GM21367 (cell line): ENCODE measurements around the gene PITX2.

Source experiments
- ATAC-seq: cut with Tn5 transposase; IDR thresholded peaks from one replicate; pipeline ENCODE4 v1.9.1; 2021; ENCODE audit not compliant: unreplicated experiment

Gene PITX2

DNA sequence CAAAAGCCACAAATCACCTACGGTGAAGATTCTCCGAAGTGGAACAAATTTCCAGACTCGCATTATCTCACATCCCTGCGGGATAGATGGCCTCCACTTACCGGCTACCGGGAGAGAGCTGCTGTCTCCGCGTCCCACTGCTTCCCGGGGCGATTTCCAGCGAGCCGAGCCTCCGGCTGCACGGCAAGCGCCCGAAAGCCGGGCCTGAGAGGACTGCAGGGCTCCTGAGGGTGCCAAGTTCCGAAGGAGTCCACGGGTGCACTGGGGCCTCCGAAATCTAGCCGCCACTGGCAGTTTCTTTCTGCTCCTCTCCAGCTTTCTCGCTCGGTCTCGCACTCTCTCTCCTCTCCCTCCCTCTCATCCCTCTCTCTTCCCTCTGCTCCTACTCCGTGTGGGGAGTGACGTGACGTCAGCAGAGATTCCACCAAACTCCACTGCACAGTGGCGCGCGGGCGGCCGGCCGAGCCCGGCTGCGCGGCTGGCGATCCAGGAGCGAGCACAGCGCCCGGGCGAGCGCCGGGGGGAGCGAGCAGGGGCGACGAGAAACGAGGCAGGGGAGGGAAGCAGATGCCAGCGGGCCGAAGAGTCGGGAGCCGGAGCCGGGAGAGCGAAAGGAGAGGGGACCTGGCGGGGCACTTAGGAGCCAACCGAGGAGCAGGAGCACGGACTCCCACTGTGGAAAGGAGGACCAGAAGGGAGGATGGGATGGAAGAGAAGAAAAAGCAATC is 14.0 kb upstream of the PITX2 start:
- ATAC-seq, result no peak

DNA sequence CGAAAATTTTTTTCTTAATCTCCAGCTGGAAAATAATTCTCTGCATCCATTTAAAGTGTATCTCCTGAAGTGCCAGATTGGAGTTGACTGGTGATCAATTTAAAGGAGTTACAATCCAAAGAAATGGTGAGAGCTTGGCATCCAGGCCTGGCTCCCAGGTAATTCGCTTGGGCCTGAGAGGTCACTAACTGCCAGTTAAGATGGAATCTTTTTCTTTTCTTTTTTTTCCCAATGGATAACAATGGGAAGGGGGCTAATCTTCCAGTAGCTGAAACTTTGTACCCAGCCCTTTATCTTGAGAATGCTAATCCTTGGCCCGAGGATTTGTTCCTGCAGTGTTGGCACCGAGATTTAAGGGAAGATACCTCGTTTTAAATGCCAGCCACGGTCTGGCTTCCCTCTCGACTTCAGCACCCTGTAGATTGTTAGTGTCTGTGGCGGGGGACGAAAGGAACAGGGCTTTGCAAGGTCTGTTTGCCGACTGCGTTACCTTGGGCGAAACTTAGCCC is 13.3 kb upstream of the PITX2 start:
- ATAC-seq, result no peak

GRCh38 chr4:110635163-110635865 is 12.4 kb upstream of the PITX2 start:
- ATAC-seq, result no peak

DNA sequence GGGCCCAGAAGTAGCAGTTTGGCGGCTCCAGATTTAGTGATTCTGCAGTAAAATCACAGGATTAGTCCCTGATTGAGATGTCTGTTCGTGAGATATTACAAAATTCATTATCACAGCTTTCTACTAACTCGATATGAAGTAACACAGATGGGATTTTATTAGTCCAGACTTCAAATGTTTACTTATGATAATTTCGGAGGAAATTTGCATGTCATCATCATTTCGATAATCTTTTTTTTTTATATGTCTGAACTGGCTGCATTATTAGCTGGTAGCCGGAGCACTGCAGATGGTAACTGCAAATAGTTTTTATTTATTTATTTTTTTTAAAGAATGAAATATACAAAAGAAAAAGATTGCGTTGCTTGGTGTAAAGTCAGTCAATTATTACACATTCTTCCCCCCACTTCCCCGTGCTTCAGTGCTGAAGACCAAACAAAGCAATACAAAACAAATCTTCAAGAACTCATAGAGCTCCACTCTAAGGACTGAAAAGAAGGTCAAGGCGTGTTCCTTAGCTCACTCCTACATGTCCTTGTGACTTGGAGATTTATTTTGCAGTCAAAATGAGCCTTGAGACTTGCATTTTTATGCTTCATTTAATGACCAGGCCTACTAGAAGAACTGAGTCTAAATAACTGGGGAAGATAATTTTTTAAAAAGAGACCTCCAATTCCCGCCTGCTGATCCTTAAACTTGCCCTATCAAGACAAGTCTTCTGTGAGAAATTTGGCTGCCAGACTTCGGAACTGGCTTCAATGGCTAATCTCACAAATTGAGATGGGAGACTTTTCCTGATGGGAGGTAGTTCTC is 11.7 kb upstream of the PITX2 start:
- ATAC-seq, result no peak

- ATAC-seq, result no peak
These were observed 10.8 kb upstream of the PITX2 start for GRCh38 chr4:110633358-110634341.

- ATAC-seq, result no peak
These were observed 9.9 kb upstream of the PITX2 start for GRCh38 chr4:110632506-110633357.

DNA sequence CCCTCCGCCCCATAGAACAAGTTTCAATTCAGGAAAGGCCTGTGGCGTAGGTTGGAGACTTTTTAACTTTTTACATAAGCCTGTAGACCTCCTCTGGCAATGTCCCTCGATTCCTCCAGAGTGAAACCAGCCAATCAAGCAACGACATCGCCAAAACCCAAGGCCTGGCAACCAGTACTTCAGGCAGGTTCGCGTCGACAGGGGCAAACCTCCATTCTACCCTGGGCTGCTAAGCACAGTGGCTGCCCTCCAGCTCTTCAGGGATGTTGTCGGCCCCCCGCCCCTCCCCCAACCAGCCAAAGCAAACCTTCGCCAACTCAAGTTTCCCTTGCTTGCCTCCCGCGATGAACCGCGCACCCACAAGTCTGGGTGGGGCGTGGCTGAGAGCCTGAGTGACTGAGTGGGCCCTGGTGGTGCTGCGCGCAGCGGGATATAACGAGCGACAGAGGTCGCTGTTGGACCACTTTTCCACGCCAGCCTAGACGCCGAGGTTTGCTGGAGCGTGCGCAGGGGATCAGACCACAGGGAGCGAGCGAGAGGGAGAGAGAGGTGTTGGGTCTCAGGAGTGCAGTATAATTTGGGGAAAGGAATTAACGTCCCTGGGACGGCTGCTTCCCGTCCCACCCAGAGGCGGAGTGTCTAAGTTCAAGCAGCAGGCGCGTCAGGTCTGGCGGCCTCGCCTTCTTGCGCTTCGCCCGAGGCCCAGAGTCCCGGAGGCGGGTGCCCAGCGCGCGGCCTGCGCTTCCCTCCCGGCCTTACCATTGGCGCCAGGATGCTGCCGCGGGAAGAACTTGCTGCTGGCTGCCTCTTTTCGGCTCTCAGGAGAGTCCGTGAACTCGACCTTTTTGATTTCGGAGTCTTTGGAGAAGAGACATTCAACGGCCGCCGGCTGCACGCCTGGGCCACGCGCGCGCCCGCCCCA is 9.0 kb upstream of the PITX2 start:
- ATAC-seq, result peak; percentile 99

DNA sequence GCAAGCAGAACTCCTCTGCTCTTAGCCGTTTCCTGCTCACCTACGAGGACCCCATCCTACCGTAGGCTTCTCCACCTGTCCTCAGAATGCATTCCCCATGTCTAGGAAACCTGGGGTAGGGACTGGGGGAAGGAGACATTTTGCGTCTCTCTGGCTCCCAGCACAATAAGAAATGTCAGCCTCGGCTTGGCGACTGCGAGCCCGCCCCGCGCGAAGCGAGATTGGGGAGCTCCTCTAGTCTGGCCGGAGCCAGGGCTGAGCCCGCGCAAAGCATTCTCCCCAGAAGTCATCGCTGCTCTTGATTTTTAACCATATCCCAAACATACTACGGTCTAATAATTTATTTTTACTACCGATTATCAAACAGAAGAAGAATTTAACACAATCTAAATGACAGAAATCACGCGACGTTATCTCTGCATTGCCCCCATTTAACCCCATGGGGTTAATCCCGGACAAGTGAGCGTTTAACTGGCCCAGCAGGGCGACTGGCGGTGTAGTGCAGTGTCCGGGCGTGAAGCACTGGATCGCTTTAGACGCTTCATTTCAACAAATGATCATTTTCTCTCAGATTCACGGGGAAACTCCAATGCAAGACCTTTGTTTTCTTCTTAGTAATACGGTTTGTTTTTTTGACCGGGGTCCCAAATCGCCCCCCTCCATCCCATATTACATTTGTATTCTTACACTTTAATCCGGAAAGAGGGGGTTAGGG is 8.0 kb upstream of the PITX2 start:
- no peak for ATAC-seq

GRCh38 chr4:110629780-110630687 is 7.2 kb upstream of the PITX2 start:
- ATAC-seq, result no peak

DNA sequence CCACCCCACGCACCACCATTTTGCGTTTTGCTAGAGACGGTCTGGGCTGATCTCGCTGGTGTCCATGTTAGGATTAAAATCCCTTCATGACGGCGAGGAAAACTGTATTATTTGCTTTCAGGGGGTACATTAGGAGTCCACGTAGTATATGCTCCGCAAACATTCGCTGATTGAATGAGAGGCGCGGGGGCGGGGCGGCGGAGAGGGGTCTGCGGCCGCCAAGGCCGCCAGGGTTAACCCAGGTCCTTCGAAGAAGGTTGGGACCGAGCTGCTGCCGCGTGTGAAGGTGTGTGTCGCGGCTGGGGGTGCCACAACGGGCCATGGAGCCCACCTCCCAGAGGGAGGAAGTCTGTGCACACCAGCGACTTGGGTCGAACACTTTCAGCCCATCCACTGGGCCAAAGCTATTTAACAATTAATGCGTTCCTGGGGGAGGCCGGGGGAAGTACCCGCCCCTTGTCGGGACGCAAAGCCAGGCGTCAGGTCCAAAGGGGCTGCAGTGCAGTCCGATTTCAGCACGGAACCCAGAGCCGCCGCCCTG is 6.4 kb upstream of the PITX2 start:
- ATAC-seq, result no peak

DNA sequence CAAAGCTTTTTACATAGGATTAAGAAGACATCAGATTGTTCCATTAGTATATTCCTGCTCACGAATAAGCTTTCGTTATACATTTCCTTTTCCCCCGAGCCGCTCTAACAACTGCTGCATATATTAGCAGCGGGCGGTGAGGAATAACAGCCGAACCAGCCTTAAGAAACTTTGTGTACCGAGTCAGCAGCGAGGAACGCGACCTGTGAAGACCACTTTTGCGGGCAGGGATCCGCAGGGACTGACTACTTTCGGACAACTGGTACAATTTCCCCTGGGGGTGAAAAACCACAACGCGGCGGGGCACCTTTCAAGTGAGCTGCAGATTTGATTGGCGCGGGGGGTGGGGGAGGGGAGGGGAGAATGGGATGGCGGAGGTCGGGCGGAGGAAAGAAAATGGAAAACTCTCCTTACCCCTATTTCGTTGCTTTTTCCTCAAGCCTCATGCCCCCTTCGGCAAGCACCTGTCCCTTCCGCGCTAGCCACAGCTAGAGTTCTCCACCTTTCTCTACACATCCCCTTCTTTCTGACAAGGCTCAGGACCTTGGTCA is 5.9 kb upstream of the PITX2 start:
- no peak for ATAC-seq

- ATAC-seq, result no peak
These were observed 5.2 kb upstream of the PITX2 start for GRCh38 chr4:110627977-110628662.

DNA sequence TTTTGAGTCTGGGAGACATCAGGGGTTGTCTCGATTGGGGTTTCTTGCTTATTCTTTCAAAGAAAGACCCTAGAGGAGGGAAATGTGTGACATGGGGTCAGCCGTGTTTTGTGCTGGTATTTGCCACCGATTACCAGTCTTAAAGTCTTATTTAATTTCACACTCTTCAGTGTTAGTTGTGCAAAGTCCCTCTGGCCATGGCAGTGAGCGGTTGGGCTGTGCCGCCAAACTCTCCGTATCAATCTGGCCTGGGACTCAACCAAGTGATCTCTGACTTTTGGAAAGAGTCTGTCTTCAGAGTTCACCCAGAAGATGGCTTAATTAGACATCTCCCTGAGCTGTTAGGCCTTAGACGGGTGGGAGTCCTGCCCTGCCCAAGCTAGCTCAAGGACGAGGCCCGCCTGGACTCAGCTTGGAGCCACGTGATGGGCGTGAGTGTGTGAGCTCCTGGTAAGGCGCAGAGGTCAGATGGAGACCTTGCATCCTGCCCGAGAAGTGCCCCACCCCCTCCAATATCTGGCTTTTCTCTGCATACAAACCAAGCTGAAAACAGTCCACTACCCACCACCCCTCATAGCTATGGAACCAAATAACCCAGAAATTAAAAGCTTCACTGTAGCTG is 3.8 kb upstream of the PITX2 start:
- no peak for ATAC-seq

GRCh38 chr4:110625576-110626257 is 2.8 kb upstream of the PITX2 start:
- no peak for ATAC-seq
